ENCODE results near the gene ABCB1. TPM values are rescaled to one million over a fixed set of nuclear protein-coding genes. Genes with fewer than 3 reads are reported as not detected.

The ABCB1 gene
- total RNA-seq, 4 donors from 2014 or later, result 0.22 to 0.56 (median 0.30) TPM

GRCh38 chr7:87475359-87476178, 125.1 kb downstream of the ABCB1 start, which contains the start of gene ABCB4:
Gene ABCB4 (minus strand): TSS chr7:87475680. CDS start chr7:87475465, 215 bp downstream.
- H3K4me1 ChIP-seq, result peaks cover 18 to 23% of the 10 kb centered on the region in 2 donors
- in situ Hi-C loops (cut with MboI; ENCODE audit: low sequenced_read_pairs in 4 of 4), result no loop called here
- DNase-seq (peak in 1 of 2 donors; percentile 18), ATAC-seq (peak; percentile 21 to 22)
- no peak for TF ChIP-seq CTCF (IDR thresholded peaks at IDR 0.05 in 4 of 5, conservative IDR thresholded peaks at IDR 0.05 in 1 of 5)
- H3K27ac ChIP-seq, result peak within 1 kb of the TSS; percentile 81 to 91 (median 82)
- no peaks in the 10 kb centered on the region for H3K9me3 ChIP-seq
- peak within 1 kb of the TSS; percentile 55 to 63 (median 57) for H3K4me3 ChIP-seq
- intact Hi-C loops (cut with DNase I; ENCODE audit: low total_unique reads), result no loop called here
- no peaks in the 10 kb centered on the region for H3K27me3 ChIP-seq
- no peaks in the 10 kb centered on the region for H3K36me3 ChIP-seq

- Histone ChIP-seq H3K4me3 (peak overlapping the region; percentile 55 to 63 (median 57)), H3K27me3 (no peaks in the 10 kb centered on the region), H3K9me3 (no peaks in the 10 kb centered on the region), H3K4me1 (peaks cover 18 to 23% of the 10 kb centered on the region in 2 donors), H3K27ac (peak overlapping the region; percentile 81 to 91 (median 82)), H3K36me3 (no peaks in the 10 kb centered on the region)
- ATAC-seq (peak; percentile 79 to 88), DNase-seq (peak in 1 of 2 donors; percentile 16)
- TF ChIP-seq POLR2A (IDR thresholded peaks at IDR 0.05), result no peak
- TF ChIP-seq CTCF (IDR thresholded peaks at IDR 0.05 in 4 of 5, conservative IDR thresholded peaks at IDR 0.05 in 1 of 5), result no peak
- in situ Hi-C loops (cut with MboI; ENCODE audit: low sequenced_read_pairs in 4 of 4), result no loop called here
- intact Hi-C loops (cut with DNase I; ENCODE audit: low total_unique reads), result no loop called here
These were observed 125.9 kb downstream of the ABCB1 start for GRCh38 chr7:87474533-87475358.

- no peaks in the 10 kb centered on the region for H3K27me3 ChIP-seq
- DNase-seq, result no peak
- peak; percentile 87 to 90 for ATAC-seq
- peak overlapping the region; percentile 55 to 63 (median 57) for H3K4me3 ChIP-seq
- no peaks in the 10 kb centered on the region for H3K36me3 ChIP-seq
- peaks cover 18 to 23% of the 10 kb centered on the region in 2 donors for H3K4me1 ChIP-seq
- in situ Hi-C loops (cut with MboI; ENCODE audit: low sequenced_read_pairs in 4 of 4) (no loop called here), intact Hi-C loops (cut with DNase I; ENCODE audit: low total_unique reads) (no loop called here)
- no peak for TF ChIP-seq CTCF (IDR thresholded peaks at IDR 0.05 in 4 of 5, conservative IDR thresholded peaks at IDR 0.05 in 1 of 5)
- TF ChIP-seq POLR2A (IDR thresholded peaks at IDR 0.05), result no peak
- H3K9me3 ChIP-seq, result no peaks in the 10 kb centered on the region
- H3K27ac ChIP-seq, result peak overlapping the region; percentile 81 to 91 (median 82)
These were observed 126.7 kb downstream of the ABCB1 start for GRCh38 chr7:87473986-87474385.

GRCh38 chr7:87473192-87473591, 127.5 kb downstream of the ABCB1 start:
- in situ Hi-C loops (cut with MboI; ENCODE audit: low sequenced_read_pairs in 4 of 4), result no loop called here
- DNase-seq (no peak), ATAC-seq (no peak)
- H3K4me3 ChIP-seq, result no peak overlapping the region
- TF ChIP-seq CTCF (IDR thresholded peaks at IDR 0.05 in 4 of 5, conservative IDR thresholded peaks at IDR 0.05 in 1 of 5) (no peak), POLR2A (IDR thresholded peaks at IDR 0.05) (no peak)
- H3K36me3 ChIP-seq, result no peaks in the 10 kb centered on the region
- peaks cover 18 to 23% of the 10 kb centered on the region in 2 donors for H3K4me1 ChIP-seq
- no peaks in the 10 kb centered on the region for H3K27me3 ChIP-seq
- H3K9me3 ChIP-seq, result no peaks in the 10 kb centered on the region
- intact Hi-C loops (cut with DNase I; ENCODE audit: low total_unique reads), result no loop called here
- H3K27ac ChIP-seq, result peak overlapping the region; percentile 81 to 91 (median 82)
